SIG-M5 (cell line): ENCODE measurements around the gene SH3PXD2B.
A peak's percentile ranks its signal among the peaks of the same experiment; 100 is the strongest.
"Not testable (repeated sequence)": the region's sequence is repeated elsewhere in the genome, so short reads cannot be mapped to it uniquely, and the experiment has no call there.

Source experiments
- DNase-seq: peaks from one replicate; lab custom pipeline; 2025; lab: John Stamatoyannopoulos, UW

The SH3PXD2B gene

DNA sequence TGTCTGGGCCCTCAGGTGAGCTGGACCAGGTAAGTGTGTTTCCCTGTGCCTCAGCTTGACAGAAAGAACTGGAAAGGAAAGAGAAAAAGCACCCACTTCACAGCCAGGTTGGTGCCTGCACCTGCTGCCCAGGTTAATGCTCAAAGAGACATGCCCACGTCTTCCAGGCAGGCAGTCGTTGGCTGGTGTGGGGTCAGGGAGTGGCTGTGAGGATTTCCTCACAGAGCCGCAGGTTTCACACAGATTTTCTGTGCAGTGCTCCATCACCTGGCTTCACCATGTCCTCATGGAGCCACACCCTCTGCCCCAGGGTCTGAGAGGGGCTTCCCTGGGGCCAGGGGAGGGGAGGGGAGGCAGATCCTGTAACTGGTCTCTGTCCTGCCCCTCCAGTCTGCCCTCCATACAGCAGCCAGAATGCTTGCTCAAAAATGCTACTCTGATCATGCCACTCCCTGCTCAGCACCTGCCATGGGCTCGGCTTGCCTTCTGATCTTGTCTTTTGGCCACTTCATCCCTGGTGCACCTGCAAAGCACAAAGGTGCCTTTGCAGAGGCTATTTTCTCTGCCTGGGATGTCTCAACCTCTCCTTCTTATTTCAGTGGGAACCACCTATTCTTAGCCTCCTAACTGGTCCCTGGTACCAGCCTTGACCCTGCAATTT, 88.2 kb downstream of the SH3PXD2B start:
- no peak for DNase-seq

DNA sequence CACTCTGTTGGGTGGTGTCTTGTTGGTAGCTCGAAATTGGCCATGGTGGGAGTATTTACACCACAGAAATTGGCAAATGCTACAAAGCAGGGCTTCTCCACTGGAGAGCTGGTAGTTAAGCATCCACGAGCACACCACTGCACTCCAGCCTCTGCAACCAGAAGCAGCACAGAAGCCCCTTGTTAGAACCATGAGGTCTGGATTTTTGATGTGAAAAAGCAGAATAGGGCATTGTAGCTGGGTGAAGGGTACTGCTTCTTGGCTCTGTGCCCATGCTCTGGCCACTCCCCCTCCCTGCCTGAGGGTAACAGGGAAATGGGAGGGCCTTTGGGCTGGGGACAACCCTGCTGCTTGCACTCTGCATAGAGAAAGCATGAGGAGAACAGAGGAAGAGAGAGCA, 89.6 kb downstream of the SH3PXD2B start:
- no peak for DNase-seq

DNA sequence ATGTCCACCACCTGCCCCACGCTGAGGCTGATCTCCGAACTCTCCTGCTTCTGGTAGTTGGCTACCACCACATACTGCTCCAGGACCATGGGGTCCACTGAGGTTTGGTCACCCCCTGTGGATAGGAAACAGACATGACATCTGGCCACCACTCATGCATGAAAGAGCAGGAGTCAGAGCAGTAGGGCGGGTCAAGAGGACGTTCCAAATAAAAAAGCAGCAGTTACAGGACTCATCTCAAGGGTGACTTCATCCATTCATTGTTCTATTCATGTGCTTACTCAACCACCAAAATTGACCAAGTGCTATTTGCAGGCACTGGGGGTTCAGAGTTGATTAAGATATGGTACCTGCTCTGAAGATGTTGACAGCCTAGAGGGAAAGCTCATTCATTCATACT, 91.6 kb downstream of the SH3PXD2B start:
- DNase-seq, result no peak

DNA sequence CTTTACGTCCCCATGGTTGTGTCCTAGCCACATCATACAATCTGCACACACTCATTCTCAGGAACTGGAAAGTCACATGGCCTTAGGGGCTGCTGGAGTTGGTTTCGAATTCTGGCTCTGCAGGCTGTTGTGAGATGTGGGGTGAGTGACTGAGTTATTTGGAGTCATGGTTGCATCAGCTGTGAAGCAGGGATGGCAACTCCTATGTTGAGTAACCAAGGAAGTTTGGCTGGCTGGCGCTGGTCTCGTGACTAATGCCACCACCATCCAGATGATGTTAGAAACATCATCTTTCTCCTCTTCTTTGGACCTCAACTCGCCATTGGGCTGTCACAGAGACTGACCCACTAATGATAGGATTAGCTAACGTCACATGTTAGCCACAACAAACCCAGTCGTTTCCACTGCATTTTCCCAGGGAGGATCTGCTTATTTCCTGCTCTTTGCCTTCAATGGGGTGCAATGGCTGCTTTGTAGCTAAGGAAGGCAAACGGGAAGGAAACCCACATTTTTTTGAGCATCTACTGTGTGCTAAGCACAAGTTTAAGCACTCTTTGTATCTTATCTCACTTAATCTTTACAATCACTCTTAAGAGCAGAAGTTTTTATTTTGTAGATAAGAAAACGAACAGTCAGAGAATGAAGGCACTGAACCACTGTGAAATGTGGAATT, 92.6 kb downstream of the SH3PXD2B start:
- DNase-seq, result peak; percentile 80

DNA sequence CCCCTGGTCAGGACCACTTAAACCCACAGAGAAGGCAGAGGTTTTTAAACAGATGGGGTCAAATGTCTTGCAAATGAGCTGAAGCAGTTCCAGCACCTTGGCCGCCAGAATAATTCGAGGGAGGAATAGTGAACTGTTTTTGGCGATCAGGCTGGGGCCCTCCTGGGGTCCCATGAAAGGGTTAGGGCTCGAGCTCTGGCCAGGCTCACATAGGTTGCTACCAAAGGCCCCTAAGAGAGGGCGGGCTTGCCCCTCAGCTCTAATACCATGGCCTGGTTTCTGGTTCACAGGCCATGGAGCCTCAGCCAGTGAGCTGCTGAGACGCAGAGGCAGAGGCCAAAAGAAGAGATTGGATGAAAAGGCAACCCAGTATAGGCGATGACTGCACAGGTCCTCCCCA, 96.0 kb downstream of the SH3PXD2B start:
- no peak for DNase-seq

DNA sequence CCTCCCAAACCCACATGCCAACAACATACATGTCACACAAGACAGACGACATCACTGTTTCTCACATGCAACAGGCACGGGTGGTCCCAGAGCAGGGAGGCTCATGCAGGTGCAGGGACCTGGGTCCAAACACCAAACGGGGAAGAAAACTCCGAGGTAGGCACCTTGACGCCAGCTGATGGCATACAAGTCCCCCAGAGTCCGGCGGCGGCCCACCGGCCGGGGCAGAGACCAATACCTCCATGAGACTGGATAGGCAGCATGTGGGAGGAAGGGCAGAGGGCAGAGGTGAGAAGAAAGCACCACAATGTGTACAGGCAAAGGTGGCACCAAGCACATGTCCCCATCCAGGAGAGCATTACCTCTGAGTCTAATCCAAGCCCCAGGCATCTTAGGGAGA, 97.8 kb downstream of the SH3PXD2B start:
- DNase-seq, result no peak

DNA sequence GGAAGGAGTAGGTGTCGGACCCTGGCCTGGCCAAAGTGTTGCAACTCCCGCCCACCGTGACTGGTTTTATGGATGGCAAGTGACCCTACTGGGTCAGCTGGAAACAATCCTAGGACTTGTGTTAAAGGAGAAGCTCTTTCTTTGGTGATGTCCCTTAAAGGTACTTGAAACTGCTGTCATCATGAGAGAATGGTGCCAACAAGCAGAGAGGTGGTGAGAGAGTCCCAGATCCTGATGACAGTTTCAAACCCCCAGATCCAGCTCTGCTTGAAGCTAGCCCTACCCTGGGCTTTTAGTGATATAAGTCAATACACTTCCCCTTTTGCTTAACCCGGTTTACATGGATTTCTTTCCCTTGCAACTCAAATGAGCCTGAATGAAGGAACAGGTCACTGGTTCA, 98.3 kb downstream of the SH3PXD2B start:
- DNase-seq, result no peak

DNA sequence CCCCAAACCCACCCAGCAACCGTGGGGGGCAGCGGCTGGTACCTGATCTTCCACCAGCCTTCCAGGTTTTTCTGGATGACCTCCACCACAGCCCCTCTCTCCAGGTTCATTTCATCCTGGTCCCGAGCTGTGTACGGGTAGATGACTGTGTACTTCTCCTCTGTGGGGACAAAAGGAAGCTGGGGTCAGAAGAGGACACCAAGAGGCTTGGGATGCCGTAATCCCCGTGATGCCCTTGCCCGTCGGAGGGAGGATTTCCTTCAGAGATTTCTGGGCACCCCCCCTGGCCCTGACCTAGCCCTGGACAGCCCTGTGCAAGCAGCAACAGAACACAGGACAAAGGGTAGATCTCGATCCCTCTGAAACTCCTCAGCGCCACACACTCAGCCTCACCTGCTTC, 100.5 kb downstream of the SH3PXD2B start:
- no peak for DNase-seq

DNA sequence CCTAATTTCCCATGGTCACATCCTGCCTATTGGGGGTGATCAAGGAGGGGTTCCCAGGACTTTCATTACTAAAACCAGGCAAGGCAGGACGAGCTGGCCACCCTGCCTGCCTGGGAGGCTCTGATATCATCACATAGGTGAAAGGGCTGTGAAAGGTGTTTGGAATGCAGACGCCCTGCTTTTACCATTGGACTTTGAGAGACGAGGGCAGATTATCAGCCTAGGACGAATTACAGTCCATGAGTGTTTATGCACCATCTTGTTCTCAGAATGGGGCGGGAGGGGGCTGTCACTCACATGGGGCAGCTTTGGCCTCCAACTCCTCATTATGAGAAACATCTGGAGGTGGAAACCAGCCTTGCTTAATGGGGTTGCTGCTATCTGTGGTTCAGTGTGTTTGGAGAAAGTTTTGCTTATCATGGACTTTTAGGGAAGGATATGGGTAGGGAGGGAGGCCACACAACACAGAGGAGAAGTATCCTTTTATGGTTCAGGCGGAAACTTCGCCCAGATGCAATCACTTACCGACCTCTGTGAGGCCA, 101.0 kb downstream of the SH3PXD2B start:
- no peak for DNase-seq

DNA sequence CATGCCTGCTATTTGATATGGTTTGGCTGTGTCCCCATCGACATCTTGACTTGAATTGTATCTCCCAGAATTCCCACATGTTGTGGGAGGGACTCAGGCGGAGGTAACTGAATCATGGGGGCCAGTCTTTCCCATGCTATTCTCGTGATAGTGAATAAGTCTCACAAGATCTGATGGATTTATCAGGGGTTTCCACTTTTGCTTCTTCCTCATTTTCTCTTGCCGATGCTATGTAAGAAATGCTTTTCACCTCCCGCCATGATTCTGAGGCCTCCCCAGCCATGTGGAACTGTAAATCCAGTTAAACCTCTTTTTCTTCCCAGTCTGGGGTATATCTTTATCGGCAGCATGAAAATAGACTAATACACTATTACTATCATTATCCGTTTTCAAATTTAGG, 101.8 kb downstream of the SH3PXD2B start:
- not testable (repeated sequence) for DNase-seq

DNA sequence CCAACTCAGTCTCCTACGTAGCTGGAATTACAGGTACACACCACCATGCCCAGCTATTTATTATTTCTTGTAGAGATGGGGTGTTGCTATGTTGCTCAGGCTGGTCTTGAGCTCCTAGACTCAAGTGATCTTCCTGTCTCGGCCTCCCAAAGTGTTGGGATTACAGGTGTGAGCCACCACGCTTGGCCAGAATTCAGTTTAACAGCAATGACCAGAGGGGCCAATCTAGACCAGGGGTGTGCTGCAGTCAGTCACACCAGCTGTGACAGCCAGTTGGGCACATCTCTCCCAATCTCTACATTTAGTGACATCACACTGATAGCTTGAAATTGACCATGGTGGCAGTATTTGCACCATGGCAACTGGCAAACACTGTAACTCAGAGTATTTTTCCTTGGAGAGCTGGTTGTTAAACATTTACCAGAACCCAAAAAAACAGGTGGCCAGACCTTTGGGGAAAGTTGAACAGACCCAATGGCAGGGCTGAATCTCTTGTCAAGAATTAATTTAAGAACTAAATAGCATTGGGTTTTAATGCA, 103.0 kb downstream of the SH3PXD2B start:
- DNase-seq, result no peak

DNA sequence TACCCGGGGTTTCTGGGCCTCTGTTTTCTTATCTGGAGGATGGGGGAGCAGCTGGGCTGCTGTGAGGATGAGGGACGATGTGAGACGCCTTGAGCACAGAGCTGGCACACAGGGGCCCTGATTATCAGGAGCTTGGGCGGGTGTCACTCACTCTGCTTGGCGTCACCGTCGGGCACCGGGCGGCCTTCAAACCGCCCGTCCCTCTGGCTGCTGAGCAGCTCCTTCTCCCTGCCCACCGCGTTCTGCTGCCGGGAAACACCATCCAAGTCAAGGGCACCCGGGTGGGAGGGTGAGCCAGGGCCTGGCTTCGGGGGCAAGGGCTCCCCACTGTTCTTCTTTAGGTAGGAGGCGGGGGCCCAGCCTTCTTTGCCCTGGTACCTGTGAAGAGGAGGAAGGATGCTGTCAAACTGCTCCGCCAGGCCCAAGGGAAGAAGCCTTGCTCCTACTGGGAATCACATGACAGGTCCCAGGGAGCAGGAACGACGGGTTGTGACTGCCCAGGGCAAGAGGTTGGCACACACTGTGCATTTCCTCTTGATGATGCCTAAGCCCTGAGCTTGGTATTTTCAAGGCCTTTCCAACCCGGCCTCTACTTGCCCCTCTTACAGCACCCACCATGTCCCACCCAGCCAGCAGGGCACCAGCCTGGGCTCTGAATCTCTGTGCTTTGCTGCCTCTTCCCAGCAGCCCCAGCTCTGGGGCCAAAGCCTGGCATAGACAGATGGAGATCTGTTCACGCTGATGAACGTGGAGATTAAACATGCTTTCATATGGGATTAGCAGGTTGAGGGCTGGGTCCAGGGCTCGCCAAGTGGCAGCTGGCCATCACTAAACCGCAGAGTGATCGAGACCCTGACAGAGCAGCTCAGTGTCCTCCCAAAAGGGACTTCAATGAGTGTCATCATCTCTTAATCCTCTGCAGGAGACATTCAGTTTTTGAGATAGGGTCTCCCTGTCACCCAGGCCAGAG, 103.8 kb downstream of the SH3PXD2B start:
- DNase-seq, result no peak

DNA sequence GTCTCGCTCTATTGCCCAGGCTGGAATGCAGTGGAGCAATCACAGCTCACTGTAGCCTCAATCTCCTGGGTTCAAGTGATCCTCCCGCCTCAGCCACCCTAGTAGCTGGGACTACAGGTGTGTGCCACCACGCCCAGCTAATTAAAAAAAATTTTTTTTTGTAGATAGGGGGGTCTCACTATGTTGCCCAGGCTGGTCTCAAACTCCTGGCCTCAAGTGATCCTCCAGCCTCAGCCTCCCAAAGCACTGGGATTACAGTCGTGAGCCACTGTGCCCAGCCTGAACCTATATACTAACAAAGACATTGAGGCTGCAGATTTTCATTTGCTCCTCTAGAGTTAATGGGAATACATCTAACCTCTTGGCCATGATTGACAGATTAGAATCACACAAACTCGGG, 105.6 kb downstream of the SH3PXD2B start:
- not testable (repeated sequence) for DNase-seq

DNA sequence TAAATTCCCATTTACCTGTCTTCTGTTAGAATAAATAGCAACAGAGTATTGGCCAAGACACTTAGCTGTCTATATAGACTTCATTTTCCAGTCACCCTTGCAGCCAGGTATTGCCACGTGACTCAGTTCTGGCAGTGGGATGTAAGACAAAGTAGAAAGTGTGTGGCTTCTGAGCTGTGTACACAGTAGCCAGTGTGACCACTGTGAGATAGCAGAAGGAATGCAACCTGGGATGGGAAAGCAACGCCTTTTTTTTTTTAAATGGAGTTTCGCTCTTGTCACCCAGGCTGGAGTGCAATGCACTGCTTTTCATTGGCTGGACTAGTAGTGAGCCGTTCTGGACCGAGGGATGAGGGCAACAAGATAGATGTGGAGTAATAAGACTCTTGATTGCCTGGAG, 106.2 kb downstream of the SH3PXD2B start:
- no peak for DNase-seq

DNA sequence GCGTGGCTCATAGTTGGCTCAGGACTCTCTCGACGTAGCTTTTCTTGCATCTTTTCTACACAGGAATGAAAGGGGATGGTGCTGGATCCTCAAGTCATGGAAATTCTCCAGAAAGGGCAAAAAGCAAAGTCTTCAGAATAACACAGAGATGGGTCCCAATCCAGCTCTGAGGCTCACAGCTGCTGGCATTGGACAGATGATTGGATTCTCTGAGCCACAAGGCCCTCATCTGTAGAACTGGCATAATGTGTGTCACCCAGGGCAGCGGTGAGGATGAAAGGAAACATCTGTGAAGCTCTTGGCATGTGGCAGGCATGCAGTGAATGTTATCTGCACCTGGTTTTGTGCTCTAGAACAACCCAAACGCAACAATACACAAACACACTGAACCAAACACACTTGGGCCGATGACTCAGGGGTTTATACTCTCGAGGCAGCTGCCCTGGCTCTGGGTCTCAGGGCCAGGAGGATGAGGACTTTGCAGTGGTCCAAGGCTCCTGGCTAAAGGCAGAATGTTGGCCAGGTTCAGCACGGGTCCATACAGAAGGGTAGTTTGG, 106.8 kb downstream of the SH3PXD2B start:
- DNase-seq, result no peak

DNA sequence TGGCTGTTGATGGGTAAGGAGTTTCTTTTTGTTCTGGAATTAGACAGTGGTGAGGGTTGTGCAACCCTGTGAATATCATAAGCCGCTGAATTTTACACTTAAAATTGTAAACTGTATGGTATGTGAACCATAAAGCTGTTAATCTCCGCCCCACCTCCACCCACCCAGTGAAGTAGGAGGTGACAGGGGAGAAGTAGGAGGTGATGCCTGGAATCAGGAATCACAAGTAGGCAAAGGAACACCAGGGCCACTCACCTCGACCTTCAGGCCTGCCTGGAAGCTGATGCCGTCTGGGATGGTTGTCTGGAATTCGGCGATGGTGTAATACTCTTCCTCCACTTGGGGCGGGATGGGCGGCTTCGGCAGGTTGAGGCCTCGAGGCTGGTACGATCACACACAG, 108.4 kb downstream of the SH3PXD2B start:
- DNase-seq, result no peak

DNA sequence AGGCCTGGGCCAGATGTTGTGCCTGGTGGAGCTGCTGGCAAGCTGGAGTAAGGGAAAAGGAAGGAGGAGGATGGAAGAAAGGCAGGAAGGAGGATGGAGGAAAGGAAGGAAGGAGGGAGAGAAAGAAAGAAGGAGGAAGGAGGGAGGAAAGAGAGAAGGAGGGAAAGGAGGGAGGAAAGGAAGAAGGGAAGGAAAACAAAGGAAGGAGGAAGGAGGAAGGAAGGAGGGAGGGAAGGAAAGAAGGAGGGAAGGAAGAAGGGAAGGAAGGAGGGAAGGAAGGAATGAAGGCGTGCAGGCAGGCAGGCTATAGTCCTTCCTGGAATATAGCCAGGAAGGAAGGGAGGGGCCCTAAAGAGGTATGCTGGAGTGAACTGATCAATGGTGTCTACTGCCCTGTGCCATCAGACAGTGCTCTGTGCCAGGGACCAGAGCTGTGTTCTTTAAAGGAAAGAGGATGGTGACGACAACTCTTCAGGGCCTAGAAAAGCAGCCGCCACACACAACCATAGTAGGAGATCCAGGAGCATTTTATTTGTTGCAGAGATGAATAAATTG, 109.4 kb downstream of the SH3PXD2B start:
- DNase-seq, result no peak

DNA sequence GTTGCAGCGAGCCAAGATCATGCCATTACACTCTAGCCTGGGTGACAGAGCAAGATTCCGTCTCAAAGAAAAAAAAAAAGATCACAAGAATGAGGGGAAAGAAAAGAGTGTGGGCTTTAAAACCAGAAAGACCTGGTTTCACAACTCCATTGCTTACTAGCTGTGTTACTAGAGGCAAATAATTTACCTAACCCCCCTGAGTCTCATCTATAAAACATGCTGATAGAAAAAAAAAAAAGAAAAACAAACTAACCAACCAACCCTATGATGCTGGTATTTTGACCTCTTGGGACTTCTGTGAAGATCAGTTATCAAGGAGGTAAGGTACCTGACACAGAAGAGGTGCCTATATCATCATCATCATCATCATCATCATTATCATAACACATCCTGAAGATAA, 110.6 kb downstream of the SH3PXD2B start:
- no peak for DNase-seq

DNA sequence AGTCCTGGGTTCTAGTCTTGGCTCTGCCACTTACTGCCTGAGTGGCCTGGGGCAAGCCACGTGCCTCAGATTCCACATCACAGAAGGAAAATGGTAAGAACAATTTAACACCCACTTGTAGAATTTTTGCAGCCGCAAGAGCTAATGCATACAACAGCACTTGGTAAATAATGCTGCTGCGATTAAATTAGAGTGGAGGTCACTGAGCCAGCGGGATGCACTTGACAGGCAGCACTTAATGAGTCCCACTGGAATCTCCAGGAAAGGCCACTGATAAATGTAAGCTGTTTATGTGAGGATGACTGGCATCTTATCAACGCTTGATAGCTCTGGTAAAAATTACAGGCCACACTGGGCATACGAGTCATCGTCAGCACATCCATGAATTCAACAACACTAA, 111.4 kb downstream of the SH3PXD2B start:
- DNase-seq, result no peak

DNA sequence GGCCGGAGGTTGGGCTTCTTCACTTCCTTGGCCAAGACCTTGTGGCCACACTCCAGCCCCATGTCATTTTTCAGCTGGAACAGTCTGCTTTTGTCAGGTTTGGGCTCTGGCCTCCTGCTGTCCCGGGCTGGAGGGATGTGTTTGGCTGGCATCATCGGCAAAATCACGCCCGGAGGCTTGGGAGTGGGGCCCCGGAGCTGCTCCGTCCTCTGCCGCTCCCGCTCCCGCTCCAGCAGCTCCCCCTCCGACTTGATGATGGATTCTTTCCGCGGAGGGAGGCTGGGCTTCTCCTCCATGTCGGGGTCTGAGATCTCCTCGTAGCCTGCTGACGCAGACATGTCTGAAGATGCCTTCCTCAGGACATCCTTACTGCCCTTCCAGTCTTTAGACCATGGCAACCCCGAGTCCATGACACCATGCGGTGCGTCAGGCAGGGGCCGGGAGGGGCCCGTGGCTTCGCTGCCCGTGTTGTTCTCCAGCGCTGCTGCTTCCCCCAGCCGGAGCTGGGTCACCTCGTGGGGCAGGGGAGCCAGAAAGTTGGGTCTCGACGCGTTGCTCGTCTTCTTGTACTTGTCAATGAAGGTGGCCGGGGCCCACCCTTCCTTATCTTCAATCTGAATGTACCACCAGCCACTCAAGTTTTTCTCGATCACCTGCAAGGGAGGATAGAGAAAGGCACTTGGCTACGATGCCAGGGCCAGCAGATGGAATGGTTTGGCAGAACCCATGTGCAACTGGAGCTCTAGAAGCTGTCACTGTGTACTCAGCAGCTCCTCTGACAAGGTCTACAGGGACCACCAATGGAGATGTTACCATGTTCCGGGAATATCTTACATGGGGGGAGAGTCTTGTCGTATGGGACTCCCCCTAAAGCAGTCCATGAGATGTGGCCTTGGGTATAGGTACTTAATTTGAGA, 114.8 kb downstream of the SH3PXD2B start:
- DNase-seq, result no peak
